Measurements from ENCODE around the gene MPPE1.
A peak's percentile ranks its signal among the peaks of the same experiment; 100 is the strongest.
"Not testable (repeated sequence)": the region's sequence is repeated elsewhere in the genome, so short reads cannot be mapped to it uniquely, and the experiment has no call there.

MPPE1 gene

GRCh38 chr18:11908182-11909060, at the start of gene MPPE1:
Gene MPPE1 (minus strand): TSS chr18:11908317. CDS start chr18:11897264, 11,053 bp downstream.
- DNase-seq (ENCODE audit: low read depth in 1 of 2, low spot score in 1 of 2), result peak; percentile 70 to 75

- no peak for DNase-seq (ENCODE audit: low read depth in 1 of 2, low spot score in 1 of 2)
Measured at GRCh38 chr18:11957636-11958035, 49.5 kb upstream of the MPPE1 start.

- no peak for DNase-seq (ENCODE audit: low read depth in 1 of 2, low spot score in 1 of 2)
Measured at GRCh38 chr18:11956371-11957308, 48.5 kb upstream of the MPPE1 start.

GRCh38 chr18:11955239-11956029, 47.3 kb upstream of the MPPE1 start:
- no peak for DNase-seq (ENCODE audit: low read depth in 1 of 2, low spot score in 1 of 2)

GRCh38 chr18:11953113-11953512, 45.0 kb upstream of the MPPE1 start:
- no peak for DNase-seq (ENCODE audit: low read depth in 1 of 2, low spot score in 1 of 2)

- DNase-seq (ENCODE audit: low read depth in 1 of 2, low spot score in 1 of 2), result no peak
Measured at GRCh38 chr18:11951390-11951851, 43.3 kb upstream of the MPPE1 start.

GRCh38 chr18:11950824-11951223, 42.7 kb upstream of the MPPE1 start:
- no peak for DNase-seq (ENCODE audit: low read depth in 1 of 2, low spot score in 1 of 2)

GRCh38 chr18:11948852-11949523, 40.9 kb upstream of the MPPE1 start:
- DNase-seq (ENCODE audit: low read depth in 1 of 2, low spot score in 1 of 2), result no peak

- peak; percentile 18 to 24 for DNase-seq (ENCODE audit: low read depth in 1 of 2, low spot score in 1 of 2)
Measured at GRCh38 chr18:11947214-11948191, 39.4 kb upstream of the MPPE1 start.

- DNase-seq (ENCODE audit: low read depth in 1 of 2, low spot score in 1 of 2), result no peak
Measured at GRCh38 chr18:11946756-11947155, 38.6 kb upstream of the MPPE1 start.

- DNase-seq (ENCODE audit: low read depth in 1 of 2, low spot score in 1 of 2), result not testable (repeated sequence)
Measured at GRCh38 chr18:11945834-11946659, 37.9 kb upstream of the MPPE1 start.

- DNase-seq (ENCODE audit: low read depth in 1 of 2, low spot score in 1 of 2), result no peak
Measured at GRCh38 chr18:11944786-11945185, 36.7 kb upstream of the MPPE1 start.

GRCh38 chr18:11944252-11944651, 36.1 kb upstream of the MPPE1 start:
- DNase-seq (ENCODE audit: low read depth in 1 of 2, low spot score in 1 of 2), result no peak

- no peak for DNase-seq (ENCODE audit: low read depth in 1 of 2, low spot score in 1 of 2)
Measured at GRCh38 chr18:11943551-11943950, 35.4 kb upstream of the MPPE1 start.

GRCh38 chr18:11940956-11941355, 32.8 kb upstream of the MPPE1 start:
- DNase-seq (ENCODE audit: low read depth in 1 of 2, low spot score in 1 of 2), result no peak

- DNase-seq (ENCODE audit: low read depth in 1 of 2, low spot score in 1 of 2), result peak; percentile 53 to 56
Measured at GRCh38 chr18:11937874-11938478, 29.9 kb upstream of the MPPE1 start.

- no peak for DNase-seq (ENCODE audit: low read depth in 1 of 2, low spot score in 1 of 2)
Measured at GRCh38 chr18:11932393-11932792, 24.3 kb upstream of the MPPE1 start.

GRCh38 chr18:11927497-11927896, 19.4 kb upstream of the MPPE1 start:
- no peak for DNase-seq (ENCODE audit: low read depth in 1 of 2, low spot score in 1 of 2)
